Activated T-cell treated with anti-CD3 and anti-CD28 coated beads for 48 hours (primary cell): ENCODE measurements around the gene SLC6A18.
"Not testable (repeated sequence)": the region's sequence is repeated elsewhere in the genome, so short reads cannot be mapped to it uniquely, and the experiment has no call there.

Source experiments
- DNase-seq: peaks from one replicate; pipeline ENCODE4 v3.0.0-alpha.2; 2020; ENCODE audit warnings: low read depth

The SLC6A18 gene

GRCh38 chr5:1215320-1216096 lies 9.7 kb upstream of the SLC6A18 start:
- DNase-seq: no peak

GRCh38 chr5:1216211-1216917 lies 8.8 kb upstream of the SLC6A18 start:
- no peak for DNase-seq

- DNase-seq: no peak
Measured at GRCh38 chr5:1216918-1217295, 8.3 kb upstream of the SLC6A18 start.

GRCh38 chr5:1217596-1218206 lies 7.5 kb upstream of the SLC6A18 start:
- no peak for DNase-seq

- DNase-seq: no peak
Measured at GRCh38 chr5:1218351-1219080, 6.7 kb upstream of the SLC6A18 start.

- no peak for DNase-seq
Measured at GRCh38 chr5:1219098-1219767, 5.9 kb upstream of the SLC6A18 start.

- no peak for DNase-seq
Measured at GRCh38 chr5:1219768-1220100, 5.4 kb upstream of the SLC6A18 start.

GRCh38 chr5:1220351-1220750 lies 4.8 kb upstream of the SLC6A18 start:
- DNase-seq: no peak

GRCh38 chr5:1220831-1221230 lies 4.3 kb upstream of the SLC6A18 start:
- DNase-seq: no peak

- DNase-seq: no peak
Measured at GRCh38 chr5:1221721-1222120, 3.5 kb upstream of the SLC6A18 start.

- DNase-seq: no peak
Measured at GRCh38 chr5:1222147-1222546, 3.0 kb upstream of the SLC6A18 start.

GRCh38 chr5:1222621-1223277 lies 2.4 kb upstream of the SLC6A18 start:
- DNase-seq: no peak

- DNase-seq: no peak
Measured at GRCh38 chr5:1223278-1223670, 1.9 kb upstream of the SLC6A18 start.

- no peak for DNase-seq
Measured at GRCh38 chr5:1224631-1225030, 550 bp upstream of the SLC6A18 start.

GRCh38 chr5:1226231-1226630 lies 1.1 kb downstream of the SLC6A18 start:
- DNase-seq: no peak

GRCh38 chr5:1226839-1227581 lies 1.8 kb downstream of the SLC6A18 start:
- DNase-seq: no peak

GRCh38 chr5:1227667-1228066 lies 2.5 kb downstream of the SLC6A18 start:
- DNase-seq: no peak

GRCh38 chr5:1228120-1228519 lies 2.9 kb downstream of the SLC6A18 start:
- DNase-seq: no peak

GRCh38 chr5:1229023-1229422 lies 3.8 kb downstream of the SLC6A18 start:
- not testable (repeated sequence) for DNase-seq

- DNase-seq: no peak
Measured at GRCh38 chr5:1229822-1230221, 4.6 kb downstream of the SLC6A18 start.

GRCh38 chr5:1230551-1230950 lies 5.4 kb downstream of the SLC6A18 start:
- no peak for DNase-seq
